Osteoblast (primary cell): ENCODE data around the gene FGD6. TPM values are rescaled to one million over a fixed set of nuclear protein-coding genes. Genes with fewer than 3 reads are reported as not detected.

Experiments used
- DNase-seq: peaks from one replicate; pipeline ENCODE4 v3.0.0; 2011; ENCODE audit warnings: low spot score, mixed read lengths; ENCODE audit not compliant: insufficient read length; ENCODE audit errors: missing footprints
- H2AFZ ChIP-seq: 2 replicates; pipeline ENCODE4 v1.6.0; 2011; ENCODE audit warnings: mild to moderate bottlenecking, low read length
- H3K27ac ChIP-seq: 2 replicates; pipeline ENCODE4 v1.5.1; 2011; ENCODE audit warnings: mild to moderate bottlenecking, low read depth, low read length, moderate library complexity
- H3K27me3 ChIP-seq: 2 replicates; pipeline ENCODE4 v1.6.0; 2012; ENCODE audit warnings: mild to moderate bottlenecking, control low read depth, inconsistent platforms, low read length, moderate library complexity; ENCODE audit not compliant: insufficient read depth
- H3K36me3 ChIP-seq: 2 replicates; pipeline ENCODE4 v1.5.1; 2011; ENCODE audit warnings: mild to moderate bottlenecking, low read length, control low read depth, moderate library complexity; ENCODE audit not compliant: insufficient read depth
- H3K4me1 ChIP-seq: 2 replicates; pipeline ENCODE4 v1.5.1; 2011; ENCODE audit warnings: mild to moderate bottlenecking, low read length, control low read depth, moderate library complexity; ENCODE audit not compliant: insufficient read depth
- H3K4me2 ChIP-seq: 2 replicates; pipeline ENCODE4 v1.6.0; 2011; ENCODE audit warnings: mild to moderate bottlenecking, low read length; ENCODE audit not compliant: insufficient read depth
- H3K4me3 ChIP-seq: fragments of 200-600 bp; sonication (generic); 3 replicates; pipeline ENCODE4 v1.5.1; 2012; ENCODE audit warnings: mild to moderate bottlenecking, low read length, inconsistent platforms; ENCODE audit not compliant: insufficient read depth
- H3K79me2 ChIP-seq: 2 replicates; pipeline ENCODE4 v1.6.0; 2012; ENCODE audit warnings: mild to moderate bottlenecking, low read length, control low read depth, inconsistent platforms; ENCODE audit not compliant: insufficient read depth
- H3K9me3 ChIP-seq: 2 replicates; pipeline ENCODE4 v1.5.1; 2011; ENCODE audit warnings: low read depth, low read length, control low read depth
- H4K20me1 ChIP-seq: 2 replicates; pipeline ENCODE4 v1.6.0; 2012; ENCODE audit warnings: mild to moderate bottlenecking, low read length, control low read depth; ENCODE audit not compliant: insufficient read depth
- CTCF ChIP-seq: IDR thresholded peaks from 2 replicates; pipeline ENCODE4 v1.5.1; 2011; ENCODE audit warnings: mild to moderate bottlenecking, low read depth, low read length, moderate library complexity; ENCODE audit errors: extremely low read depth
- total RNA-seq: library from RNA; depleted of rRNA; stranded (reverse); fragments of >200 nt; gene quantifications from 2 replicates; pipeline ENCODE4 v1.2.3, GENCODE V29; 2012

Gene FGD6
- total RNA-seq, 1 donor: 11.9 TPM

GRCh38 chr12:95118138-95118787, 99.0 kb downstream of the FGD6 start:
- Histone ChIP-seq H3K27ac (peak overlapping the region; percentile 82), H4K20me1 (no peaks in the 10 kb centered on the region), H3K27me3 (no peaks in the 10 kb centered on the region), H3K4me2 (peak overlapping the region; percentile 61), H2AFZ (peak overlapping the region; percentile 37), H3K79me2 (no peaks in the 10 kb centered on the region), H3K4me1 (peaks cover 30% of the 10 kb centered on the region), H3K36me3 (no peaks in the 10 kb centered on the region), H3K4me3 (no peak overlapping the region), H3K9me3 (no peaks in the 10 kb centered on the region)
- DNase-seq: peak; percentile 78
- no peak for TF ChIP-seq CTCF

- no peaks in the 10 kb centered on the region for H3K36me3 ChIP-seq
- H3K79me2 ChIP-seq: no peaks in the 10 kb centered on the region
- TF ChIP-seq CTCF: peak; percentile 67
- no peak overlapping the region for H2AFZ ChIP-seq
- no peaks in the 10 kb centered on the region for H3K27me3 ChIP-seq
- H3K27ac ChIP-seq: no peak overlapping the region
- no peaks in the 10 kb centered on the region for H4K20me1 ChIP-seq
- no peak overlapping the region for H3K4me3 ChIP-seq
- peaks cover 30% of the 10 kb centered on the region for H3K4me1 ChIP-seq
- no peak overlapping the region for H3K4me2 ChIP-seq
- H3K9me3 ChIP-seq: no peaks in the 10 kb centered on the region
- no peak for DNase-seq
Measured at GRCh38 chr12:95117178-95117599, 100.1 kb downstream of the FGD6 start.

DNA sequence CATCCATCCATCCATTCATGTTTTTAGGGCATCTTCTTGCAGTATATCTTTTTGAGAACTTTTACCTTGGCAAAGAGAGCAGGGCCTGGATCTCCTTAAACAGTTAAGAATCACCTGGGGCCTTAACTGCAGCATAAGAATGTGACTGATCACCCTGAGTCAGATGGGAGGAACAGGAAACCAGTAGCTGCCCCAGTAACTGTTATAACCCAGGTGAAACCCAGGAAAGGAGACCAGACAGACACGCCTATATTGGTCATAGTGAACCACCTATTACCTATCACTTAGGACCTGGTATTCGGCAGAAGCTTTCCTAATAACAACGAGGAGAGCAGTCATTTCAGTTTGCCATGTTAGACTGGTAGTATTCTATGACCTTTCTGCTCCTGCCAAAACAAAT, 100.5 kb downstream of the FGD6 start:
- Histone ChIP-seq H4K20me1 (no peaks in the 10 kb centered on the region), H3K4me3 (no peak overlapping the region), H2AFZ (peak overlapping the region; percentile 0), H3K4me1 (peaks cover 30% of the 10 kb centered on the region), H3K27me3 (no peaks in the 10 kb centered on the region), H3K36me3 (no peaks in the 10 kb centered on the region), H3K4me2 (no peak overlapping the region), H3K79me2 (no peaks in the 10 kb centered on the region), H3K9me3 (no peaks in the 10 kb centered on the region), H3K27ac (no peak overlapping the region)
- TF ChIP-seq CTCF: no peak
- peak; percentile 44 for DNase-seq

DNA sequence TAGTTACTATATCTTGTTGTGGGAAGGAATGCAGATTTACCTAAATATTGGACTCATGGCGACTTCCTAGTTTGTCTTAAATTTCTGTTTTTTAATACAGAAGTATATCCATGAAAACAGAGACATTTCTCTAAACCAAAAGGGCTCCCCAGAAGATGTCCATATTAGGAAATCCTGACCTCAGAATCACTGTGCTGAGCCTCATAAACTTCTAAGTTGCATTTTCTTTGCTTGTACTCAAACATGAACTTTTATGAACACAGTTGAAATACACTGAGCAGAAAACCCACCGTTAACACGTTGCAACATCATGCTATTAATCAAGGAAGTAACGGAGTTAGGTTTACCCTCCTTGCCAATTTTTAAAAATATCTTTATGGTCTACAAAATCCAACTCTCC, 100.9 kb downstream of the FGD6 start:
- Histone ChIP-seq H3K79me2 (no peaks in the 10 kb centered on the region), H3K4me3 (no peak overlapping the region), H3K36me3 (no peaks in the 10 kb centered on the region), H3K9me3 (no peaks in the 10 kb centered on the region), H3K4me2 (no peak overlapping the region), H3K4me1 (peaks cover 30% of the 10 kb centered on the region), H3K27ac (no peak overlapping the region), H2AFZ (peak overlapping the region; percentile 0), H4K20me1 (no peaks in the 10 kb centered on the region), H3K27me3 (no peaks in the 10 kb centered on the region)
- no peak for DNase-seq
- TF ChIP-seq CTCF: no peak
